Measurements from ENCODE around the gene ZNF181.

ZNF181 gene

DNA sequence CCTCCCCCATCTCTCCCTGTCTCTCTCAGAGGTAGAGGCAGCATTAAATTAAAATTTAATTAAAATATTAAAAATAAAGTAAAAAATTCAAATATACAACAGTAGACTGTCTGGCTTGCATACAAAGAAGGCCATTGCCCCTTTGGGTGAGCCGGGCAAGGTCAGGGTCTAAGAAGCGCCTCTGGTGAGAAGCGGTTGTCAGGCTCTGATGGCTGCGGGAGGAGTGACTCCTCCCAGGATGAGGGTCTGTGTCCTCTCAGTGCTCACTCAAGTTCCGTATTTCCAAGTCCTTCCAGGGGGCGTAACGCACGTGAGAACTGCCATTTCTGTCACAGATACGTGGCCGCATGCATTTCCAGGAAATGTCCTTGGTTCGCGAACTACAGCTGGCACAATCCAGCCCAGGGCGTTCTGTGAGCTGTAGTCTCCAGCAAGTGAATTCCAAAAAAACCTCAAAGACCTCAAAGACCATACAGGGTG lies 737 bp upstream of the ZNF181 start:
- no peaks in the 10 kb centered on the region for H3K27me3 Mint-ChIP-seq (ENCODE audit: low read depth)
- TF ChIP-seq, protein P1, sequence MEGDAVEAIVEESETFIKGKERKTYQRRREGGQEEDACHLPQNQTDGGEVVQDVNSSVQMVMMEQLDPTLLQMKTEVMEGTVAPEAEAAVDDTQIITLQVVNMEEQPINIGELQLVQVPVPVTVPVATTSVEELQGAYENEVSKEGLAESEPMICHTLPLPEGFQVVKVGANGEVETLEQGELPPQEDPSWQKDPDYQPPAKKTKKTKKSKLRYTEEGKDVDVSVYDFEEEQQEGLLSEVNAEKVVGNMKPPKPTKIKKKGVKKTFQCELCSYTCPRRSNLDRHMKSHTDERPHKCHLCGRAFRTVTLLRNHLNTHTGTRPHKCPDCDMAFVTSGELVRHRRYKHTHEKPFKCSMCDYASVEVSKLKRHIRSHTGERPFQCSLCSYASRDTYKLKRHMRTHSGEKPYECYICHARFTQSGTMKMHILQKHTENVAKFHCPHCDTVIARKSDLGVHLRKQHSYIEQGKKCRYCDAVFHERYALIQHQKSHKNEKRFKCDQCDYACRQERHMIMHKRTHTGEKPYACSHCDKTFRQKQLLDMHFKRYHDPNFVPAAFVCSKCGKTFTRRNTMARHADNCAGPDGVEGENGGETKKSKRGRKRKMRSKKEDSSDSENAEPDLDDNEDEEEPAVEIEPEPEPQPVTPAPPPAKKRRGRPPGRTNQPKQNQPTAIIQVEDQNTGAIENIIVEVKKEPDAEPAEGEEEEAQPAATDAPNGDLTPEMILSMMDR (IDR thresholded peaks at IDR 0.05; ENCODE audit: unreplicated experiment in 3 of 3), result no peak
- H3K4me1 Mint-ChIP-seq, result peaks cover 14% of the 10 kb centered on the region
- H3K27ac Mint-ChIP-seq, result peak overlapping the region; percentile 97 to 99 (median 97)
- H3K36me3 Mint-ChIP-seq (ENCODE audit: low read depth), result peaks cover 38% of the 10 kb centered on the region
- peak overlapping the region; percentile 88 to 96 (median 94) for H3K4me3 Mint-ChIP-seq
- H3K9me3 Mint-ChIP-seq, result peaks cover 16% of the 10 kb centered on the region

DNA sequence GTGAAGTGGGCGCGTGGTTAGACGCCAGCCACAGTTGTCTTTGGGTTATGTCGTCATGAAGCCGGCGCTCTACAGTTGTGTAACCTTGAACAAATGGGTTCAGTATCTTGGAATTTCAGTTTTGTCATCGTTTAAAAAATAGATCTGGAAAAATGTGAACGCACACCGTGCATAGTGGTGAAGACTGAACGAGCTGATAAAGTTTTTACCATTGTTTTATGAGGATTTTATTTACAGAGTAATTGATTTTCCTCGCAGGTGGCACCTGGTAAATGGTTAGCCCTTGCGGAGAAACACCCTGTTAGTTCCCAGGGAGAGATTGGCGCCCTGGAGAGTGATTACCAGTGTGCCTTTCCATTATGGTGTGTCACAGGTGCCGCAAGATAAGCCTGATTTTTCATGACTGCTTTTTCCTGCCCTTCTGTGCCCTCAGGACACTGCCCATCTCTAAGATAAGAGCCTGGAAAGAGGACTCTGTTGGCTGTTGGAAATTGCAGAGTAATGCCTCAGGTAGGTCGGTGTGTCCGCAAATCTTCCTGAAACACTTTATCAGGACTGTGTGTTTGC lies 577 bp downstream of the ZNF181 start:
- H3K4me3 Mint-ChIP-seq, result peak overlapping the region; percentile 88 to 96 (median 94)

DNA sequence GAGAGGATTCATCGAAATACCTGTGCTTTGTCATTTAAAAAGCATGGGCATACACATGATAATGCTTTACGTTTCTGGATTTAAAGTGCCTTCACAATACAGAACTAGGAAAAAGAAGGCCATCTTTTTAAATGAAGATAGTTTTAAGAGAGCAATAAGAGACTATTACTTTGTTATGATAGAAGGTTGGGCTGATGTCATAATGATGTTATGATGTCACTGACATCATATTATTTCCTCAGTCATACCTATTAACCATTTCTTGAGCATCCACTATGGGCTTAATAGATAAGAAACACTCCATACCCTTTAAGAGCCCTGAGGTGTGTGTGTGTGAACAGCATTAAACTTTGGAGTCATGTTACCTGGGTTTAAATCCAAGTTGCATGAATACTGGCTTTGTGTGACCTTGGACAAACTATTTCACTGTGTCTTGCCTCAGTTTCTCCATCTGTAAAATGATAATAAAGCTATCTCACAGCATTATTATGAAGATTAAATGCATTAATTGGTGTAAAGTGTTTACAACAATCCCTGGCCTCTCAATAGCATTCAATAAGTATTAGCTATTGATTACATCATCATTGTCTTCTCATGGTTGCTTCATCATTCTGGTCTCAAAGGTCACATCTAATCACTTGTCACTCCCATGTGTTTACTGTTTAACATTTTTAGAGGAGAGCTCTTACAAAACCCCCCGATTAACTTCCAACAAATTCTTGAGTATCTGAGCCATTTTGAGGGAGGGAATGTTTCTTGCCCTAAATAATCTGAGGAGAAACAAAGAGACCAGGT lies 11.1 kb downstream of the ZNF181 start:
- TF ChIP-seq, protein P1 (IDR thresholded peaks at IDR 0.05; ENCODE audit: unreplicated experiment in 3 of 3), result no peak
- H3K27ac Mint-ChIP-seq, result no peak overlapping the region
- no peaks in the 10 kb centered on the region for H3K27me3 Mint-ChIP-seq (ENCODE audit: low read depth)

More for the DNA sequence above, 577 bp downstream of the ZNF181 start:
- Mint-ChIP-seq H3K27me3 (ENCODE audit: low read depth) (no peaks in the 10 kb centered on the region), H3K4me1 (peaks cover 14% of the 10 kb centered on the region), H3K36me3 (ENCODE audit: low read depth) (peaks cover 51% of the 10 kb centered on the region), H3K9me3 (peaks cover 26% of the 10 kb centered on the region), H3K27ac (peak overlapping the region; percentile 97 to 99 (median 97))
- TF ChIP-seq, protein P1 (IDR thresholded peaks at IDR 0.05; ENCODE audit: unreplicated experiment in 3 of 3), result no peak

DNA sequence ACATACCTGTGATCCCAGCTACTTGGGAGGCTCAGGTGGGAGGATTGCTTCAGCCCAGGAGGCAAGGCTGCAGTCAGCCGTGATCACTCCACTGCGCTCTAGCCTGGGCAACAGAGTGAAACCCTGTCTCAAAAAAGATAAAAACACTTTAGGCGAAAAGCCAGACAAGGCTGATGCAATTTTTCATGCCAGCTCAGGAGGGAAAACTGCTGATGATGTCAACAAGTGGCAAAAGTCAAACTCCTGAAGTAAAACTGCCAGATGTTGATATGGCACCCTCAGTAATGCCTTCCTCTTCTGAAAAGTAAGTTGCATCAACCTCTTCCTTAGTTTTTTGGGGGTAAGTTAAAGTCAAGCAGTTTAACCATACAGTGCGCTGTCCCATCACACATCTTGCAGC lies 23.4 kb downstream of the ZNF181 start:
- H3K4me1 Mint-ChIP-seq, result no peaks in the 10 kb centered on the region
- no peak overlapping the region for H3K4me3 Mint-ChIP-seq
- H3K36me3 Mint-ChIP-seq (ENCODE audit: low read depth), result peaks cover 92% of the 10 kb centered on the region
- no peaks in the 10 kb centered on the region for H3K27me3 Mint-ChIP-seq (ENCODE audit: low read depth)
- no peak overlapping the region for H3K27ac Mint-ChIP-seq
- TF ChIP-seq, protein P1 (IDR thresholded peaks at IDR 0.05; ENCODE audit: unreplicated experiment in 3 of 3), result no peak
- peaks cover 81% of the 10 kb centered on the region for H3K9me3 Mint-ChIP-seq

More for the DNA sequence above, 11.1 kb downstream of the ZNF181 start:
- Mint-ChIP-seq H3K9me3 (peaks cover 84% of the 10 kb centered on the region), H3K4me1 (no peaks in the 10 kb centered on the region), H3K36me3 (ENCODE audit: low read depth) (peaks cover 98% of the 10 kb centered on the region), H3K4me3 (no peak overlapping the region)

DNA sequence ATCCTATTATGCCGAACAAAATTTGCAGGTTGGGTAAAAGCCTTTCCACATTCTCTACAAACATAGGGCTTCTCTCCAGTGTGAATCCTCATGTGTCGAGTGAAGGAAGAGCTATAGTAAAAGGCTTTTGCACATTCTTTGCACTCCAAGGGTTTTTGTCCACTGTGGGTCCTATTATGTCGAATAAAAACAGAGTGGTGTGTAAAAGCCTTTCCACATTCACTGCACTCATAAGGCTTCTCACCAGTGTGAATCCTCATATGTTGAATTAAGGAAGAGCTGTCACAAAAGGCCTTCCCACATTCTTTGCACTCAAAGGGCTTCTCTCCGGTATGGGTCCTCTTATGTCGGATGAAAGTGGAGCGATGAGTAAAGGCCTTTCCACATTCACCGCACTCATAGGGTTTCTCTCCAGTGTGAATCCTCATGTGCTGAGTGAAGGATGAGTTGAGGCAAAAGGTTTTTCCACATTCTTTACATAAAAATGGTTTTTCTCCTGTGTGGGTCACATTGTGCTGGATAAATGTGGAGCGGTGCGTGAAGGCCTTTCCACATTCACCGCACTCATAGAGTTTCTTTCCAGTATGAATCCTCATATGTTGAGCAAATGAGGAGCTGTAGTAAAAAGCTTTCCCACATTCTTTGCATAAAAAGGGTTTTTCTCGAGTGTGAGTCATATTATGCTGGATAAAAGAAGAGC lies 25.3 kb downstream of the ZNF181 start:
- TF ChIP-seq, protein P1 (IDR thresholded peaks at IDR 0.05; ENCODE audit: unreplicated experiment in 3 of 3), result no peak
- Mint-ChIP-seq H3K4me1 (no peaks in the 10 kb centered on the region), H3K27ac (no peak overlapping the region), H3K4me3 (no peak overlapping the region), H3K27me3 (ENCODE audit: low read depth) (no peaks in the 10 kb centered on the region), H3K9me3 (peaks cover 85% of the 10 kb centered on the region), H3K36me3 (ENCODE audit: low read depth) (peaks cover 94% of the 10 kb centered on the region)
